Neutrophil (primary cell): ENCODE measurements around the gene PIM1.
"Not testable (repeated sequence)": the region's sequence is repeated elsewhere in the genome, so short reads cannot be mapped to it uniquely, and the experiment has no call there.

Source experiments
- H3K27ac ChIP-seq: fragments of 200-600 bp; sonication (generic); 2 replicates; pipeline ENCODE4 v1.5.1; 2016; ENCODE audit warnings: mild to moderate bottlenecking, moderate library complexity
- H3K27me3 ChIP-seq: fragments of 200-600 bp; sonication (generic); 2 replicates; pipeline ENCODE4 v1.6.0; 2016; ENCODE audit warnings: mild to moderate bottlenecking
- H3K36me3 ChIP-seq: fragments of 200-600 bp; sonication (generic); 2 replicates; pipeline ENCODE4 v1.5.1; 2017
- H3K4me1 ChIP-seq, 2 experiments: fragments of 200-600 bp in 1 of 2; sonication (generic) in 1 of 2; 1 replicate in 1 of 2; 2 replicates in 1 of 2; pipeline versions ENCODE4 v1.5.1 to v1.6.1; 2013 to 2016; ENCODE audit warnings: low read depth in 1 of 2, low read length in 1 of 2, mild to moderate bottlenecking in 1 of 2, moderate library complexity in 1 of 2; ENCODE audit not compliant: control insufficient read depth in 1 of 2, insufficient read depth in 1 of 2
- H3K4me3 ChIP-seq, 2 experiments: fragments of 200-600 bp in 1 of 2; sonication (generic) in 1 of 2; 1 replicate in 1 of 2; 2 replicates in 1 of 2; pipeline ENCODE4 v1.5.1; 2013 to 2016; ENCODE audit warnings: low read depth in 1 of 2, low read length in 1 of 2, mild to moderate bottlenecking in 1 of 2, moderate library complexity in 1 of 2
- H3K9me3 ChIP-seq: fragments of 200-600 bp; sonication (generic); 2 replicates; pipeline ENCODE4 v1.5.1; 2016
- CTCF ChIP-seq: fragments of 200-600 bp; sonication (generic); IDR thresholded peaks from 2 replicates; pipeline ENCODE4 v1.5.1; 2016; ENCODE audit warnings: antibody characterized with exemption

Gene PIM1

GRCh38 chr6:37177935-37178517 is 8.1 kb downstream of the PIM1 start:
- no peaks in the 10 kb centered on the region for H3K9me3 ChIP-seq
- no peak for TF ChIP-seq CTCF
- H3K36me3 ChIP-seq, result peaks cover 31% of the 10 kb centered on the region
- no peak overlapping the region for H3K4me3 ChIP-seq
- H3K4me1 ChIP-seq, result peaks cover 46 to 68% of the 10 kb centered on the region in 2 experiments
- peak overlapping the region; percentile 6 for H3K27ac ChIP-seq
- no peaks in the 10 kb centered on the region for H3K27me3 ChIP-seq

GRCh38 chr6:37180075-37180474 is 10.1 kb downstream of the PIM1 start:
- peaks cover 43 to 65% of the 10 kb centered on the region in 2 experiments for H3K4me1 ChIP-seq

GRCh38 chr6:37180610-37181009 is 10.7 kb downstream of the PIM1 start:
- H3K4me3 ChIP-seq, H3K27ac ChIP-seq, H3K27me3 ChIP-seq, H3K36me3 ChIP-seq, H3K9me3 ChIP-seq: not testable (repeated sequence)
- H3K4me1 ChIP-seq, result peaks cover 43 to 65% of the 10 kb centered on the region in 2 experiments

More at GRCh38 chr6:37180075-37180474, 10.1 kb downstream of the PIM1 start:
- Histone ChIP-seq H3K9me3 (no peaks in the 10 kb centered on the region), H3K36me3 (peaks cover 10% of the 10 kb centered on the region), H3K27ac (no peak overlapping the region), H3K27me3 (no peaks in the 10 kb centered on the region), H3K4me3 (no peak overlapping the region)
- TF ChIP-seq CTCF, result no peak

GRCh38 chr6:37182736-37183590 is 13.0 kb downstream of the PIM1 start:
- peak overlapping the region; percentile 75 for H3K27ac ChIP-seq
- TF ChIP-seq CTCF, result no peak
- peak overlapping the region in 1 of 2 experiments; percentile 2 for H3K4me3 ChIP-seq
- H3K36me3 ChIP-seq, result no peaks in the 10 kb centered on the region
- peaks cover 44 to 61% of the 10 kb centered on the region in 2 experiments for H3K4me1 ChIP-seq
- no peaks in the 10 kb centered on the region for H3K27me3 ChIP-seq
- no peaks in the 10 kb centered on the region for H3K9me3 ChIP-seq

GRCh38 chr6:37185949-37186720 is 16.2 kb downstream of the PIM1 start:
- H3K27me3 ChIP-seq, H3K36me3 ChIP-seq, H3K9me3 ChIP-seq: not testable (repeated sequence)
- Histone ChIP-seq H3K27ac (peak overlapping the region; percentile 57), H3K4me3 (peak overlapping the region in 1 of 2 experiments; percentile 5), H3K4me1 (peaks cover 54 to 75% of the 10 kb centered on the region in 2 experiments)

GRCh38 chr6:37187321-37188022 is 17.5 kb downstream of the PIM1 start:
- H3K27ac ChIP-seq, result no peak overlapping the region
- peaks cover 49 to 64% of the 10 kb centered on the region in 2 experiments for H3K4me1 ChIP-seq
- no peaks in the 10 kb centered on the region for H3K36me3 ChIP-seq
- no peaks in the 10 kb centered on the region for H3K27me3 ChIP-seq
- no peak for TF ChIP-seq CTCF
- H3K4me3 ChIP-seq, result no peak overlapping the region
- no peaks in the 10 kb centered on the region for H3K9me3 ChIP-seq
